GM19467 (cell line): ENCODE results near the gene RBM19.
"Not testable (repeated sequence)": the region's sequence is repeated elsewhere in the genome, so short reads cannot be mapped to it uniquely, and the experiment has no call there.

Experiments
- ATAC-seq: cut with Tn5 transposase; IDR thresholded peaks from one replicate; pipeline ENCODE4 v1.9.1; 2021; ENCODE audit warnings: mild to moderate bottlenecking, moderate library complexity; ENCODE audit not compliant: unreplicated experiment

Gene RBM19

GRCh38 chr12:113908584-113909100, 57.5 kb downstream of the RBM19 start:
- ATAC-seq: no peak

- ATAC-seq: no peak
Measured at GRCh38 chr12:113907446-113908180, 58.5 kb downstream of the RBM19 start.

- no peak for ATAC-seq
Measured at GRCh38 chr12:113906411-113907200, 59.5 kb downstream of the RBM19 start.

GRCh38 chr12:113905829-113906228, 60.3 kb downstream of the RBM19 start:
- no peak for ATAC-seq

GRCh38 chr12:113903381-113903863, 62.7 kb downstream of the RBM19 start:
- no peak for ATAC-seq

- ATAC-seq: not testable (repeated sequence)
Measured at GRCh38 chr12:113901319-113901718, 64.8 kb downstream of the RBM19 start.

GRCh38 chr12:113900716-113901115, 65.4 kb downstream of the RBM19 start:
- no peak for ATAC-seq

GRCh38 chr12:113899561-113900471, 66.3 kb downstream of the RBM19 start:
- ATAC-seq: no peak

GRCh38 chr12:113899042-113899560, 67.0 kb downstream of the RBM19 start:
- ATAC-seq: no peak

GRCh38 chr12:113898466-113898865, 67.7 kb downstream of the RBM19 start:
- no peak for ATAC-seq

- no peak for ATAC-seq
Measured at GRCh38 chr12:113897406-113897805, 68.7 kb downstream of the RBM19 start.

- no peak for ATAC-seq
Measured at GRCh38 chr12:113896841-113897240, 69.3 kb downstream of the RBM19 start.

GRCh38 chr12:113896194-113896593, 69.9 kb downstream of the RBM19 start:
- no peak for ATAC-seq

- ATAC-seq: no peak
Measured at GRCh38 chr12:113895176-113895575, 70.9 kb downstream of the RBM19 start.

- ATAC-seq: no peak
Measured at GRCh38 chr12:113894697-113895096, 71.4 kb downstream of the RBM19 start.

GRCh38 chr12:113893221-113893620, 72.9 kb downstream of the RBM19 start:
- no peak for ATAC-seq

GRCh38 chr12:113892556-113892955, 73.6 kb downstream of the RBM19 start:
- no peak for ATAC-seq

- no peak for ATAC-seq
Measured at GRCh38 chr12:113891739-113892520, 74.2 kb downstream of the RBM19 start.

GRCh38 chr12:113891167-113891692, 74.9 kb downstream of the RBM19 start:
- ATAC-seq: no peak
